GM23338 (cell line): Measurements from ENCODE around the gene SHISA9.

Source experiments
- CREB1 ChIP-seq: fragments of 250-450 bp; sonication (Bioruptor Pico); IDR thresholded peaks from 2 replicates; pipeline ENCODE4 v1.5.0; 2020; ENCODE audit warnings: low read depth, mild to moderate bottlenecking, moderate library complexity
- CTCF ChIP-seq, 2 experiments: fragments of 200-600 bp in 1 of 2; sonication (generic) in 1 of 2; conservative IDR thresholded peaks; 2 replicates each; pipeline versions ENCODE4 v1.5.1 to v1.6.1; 2016 to 2017; ENCODE audit warnings: antibody characterized with exemption in 2 of 2, low read depth in 2 of 2, mild to moderate bottlenecking in 2 of 2, moderate library complexity in 1 of 2
- ETS1 ChIP-seq: IDR thresholded peaks from 2 replicates; pipeline ENCODE4 v1.6.1; 2016; ENCODE audit warnings: antibody characterized with exemption
- EZH2 ChIP-seq: fragments of 200-600 bp; sonication (generic); IDR thresholded peaks from one replicate; pipeline ENCODE4 v1.8.0; 2017; ENCODE audit warnings: antibody characterized with exemption, mild to moderate bottlenecking, low read depth; ENCODE audit not compliant: unreplicated experiment
- EZH2phosphoT487 ChIP-seq: fragments of 200-600 bp; sonication (generic); IDR thresholded peaks from one replicate; pipeline ENCODE4 v1.8.1; 2018; ENCODE audit warnings: antibody characterized with exemption; ENCODE audit not compliant: unreplicated experiment
- JUNB ChIP-seq: IDR thresholded peaks from one replicate; pipeline ENCODE4 v1.6.1; 2016; ENCODE audit warnings: antibody characterized with exemption; ENCODE audit not compliant: unreplicated experiment
- NANOG ChIP-seq: IDR thresholded peaks from 2 replicates; pipeline ENCODE4 v1.6.1; 2016; ENCODE audit warnings: antibody characterized with exemption, borderline replicate concordance
- POLR2AphosphoS5 ChIP-seq: IDR thresholded peaks from 2 replicates; pipeline ENCODE4 v1.6.1; 2016; ENCODE audit warnings: antibody characterized with exemption, low read depth
- REST ChIP-seq: IDR thresholded peaks from one replicate; pipeline ENCODE4 v1.6.1; 2018; ENCODE audit warnings: antibody characterized with exemption; ENCODE audit not compliant: unreplicated experiment
- STAT1 ChIP-seq: IDR thresholded peaks from one replicate; pipeline ENCODE4 v1.6.1; 2016; ENCODE audit warnings: antibody characterized with exemption; ENCODE audit not compliant: unreplicated experiment
- ZNF114 ChIP-seq: fragments of 250-450 bp; sonication (Bioruptor Pico); IDR thresholded peaks from 2 replicates; pipeline ENCODE4 v1.5.0; 2020; ENCODE audit warnings: mild to moderate bottlenecking, moderate library complexity
- ZNF331 ChIP-seq: fragments of 250-450 bp; sonication (Bioruptor Pico); IDR thresholded peaks from 2 replicates; pipeline ENCODE4 v1.5.0; 2020; ENCODE audit warnings: low read depth, mild to moderate bottlenecking, moderate library complexity
- ZNF462 ChIP-seq: fragments of 250-450 bp; sonication (Bioruptor Pico); IDR thresholded peaks from 2 replicates; pipeline ENCODE4 v1.5.0; 2020; ENCODE audit warnings: mild to moderate bottlenecking, moderate library complexity

GRCh38 chr16:12999368-12999767 lies 98.0 kb downstream of the SHISA9 start:
- no peak for TF ChIP-seq CTCF (conservative IDR thresholded peaks at IDR 0.05; ENCODE audit: low read depth in 2 of 2)
- TF ChIP-seq EZH2phosphoT487, result no peak
- no peak for TF ChIP-seq EZH2
- no peak for TF ChIP-seq POLR2AphosphoS5
- TF ChIP-seq ETS1, result no peak
- no peak for TF ChIP-seq REST
- no peak for TF ChIP-seq STAT1
- no peak for TF ChIP-seq JUNB
- no peak for TF ChIP-seq CREB1 (CRISPR knock-in tag)
- TF ChIP-seq ZNF114 (CRISPR knock-in tag), result no peak
- no peak for TF ChIP-seq NANOG
- no peak for TF ChIP-seq ZNF331
- TF ChIP-seq ZNF462, result no peak
